IPS-20b (cell line): Measurements from ENCODE around the gene CYSLTR1.

Source experiments
- H3K27ac ChIP-seq: one replicate; pipeline ENCODE4 v1.5.1; 2013; ENCODE audit warnings: low read length
- H3K27me3 ChIP-seq: 2 replicates; pipeline ENCODE4 v1.6.1; 2013; ENCODE audit warnings: mild to moderate bottlenecking, low read length, inconsistent platforms; ENCODE audit not compliant: insufficient read depth
- H3K36me3 ChIP-seq: 2 replicates; pipeline ENCODE4 v1.6.1; 2013; ENCODE audit warnings: low read depth, mild to moderate bottlenecking, inconsistent platforms, low read length, moderate library complexity; ENCODE audit not compliant: insufficient read depth
- H3K4me1 ChIP-seq: 2 replicates; pipeline ENCODE4 v1.6.1; 2013; ENCODE audit warnings: mild to moderate bottlenecking, control low read depth, inconsistent platforms, low read length, moderate library complexity; ENCODE audit not compliant: insufficient read depth
- H3K4me3 ChIP-seq: 2 replicates; pipeline ENCODE4 v1.5.1; 2013; ENCODE audit warnings: mild to moderate bottlenecking, low read length, inconsistent platforms
- H3K9ac ChIP-seq: 2 replicates; pipeline ENCODE4 v1.6.1; 2013; ENCODE audit warnings: low read depth, mild to moderate bottlenecking, inconsistent platforms, low read length, moderate library complexity
- H3K9me3 ChIP-seq: 2 replicates; pipeline ENCODE4 v1.6.1; 2013; ENCODE audit warnings: mild to moderate bottlenecking, low read depth, low read length, inconsistent platforms; ENCODE audit not compliant: insufficient read depth

Gene CYSLTR1, protein sequence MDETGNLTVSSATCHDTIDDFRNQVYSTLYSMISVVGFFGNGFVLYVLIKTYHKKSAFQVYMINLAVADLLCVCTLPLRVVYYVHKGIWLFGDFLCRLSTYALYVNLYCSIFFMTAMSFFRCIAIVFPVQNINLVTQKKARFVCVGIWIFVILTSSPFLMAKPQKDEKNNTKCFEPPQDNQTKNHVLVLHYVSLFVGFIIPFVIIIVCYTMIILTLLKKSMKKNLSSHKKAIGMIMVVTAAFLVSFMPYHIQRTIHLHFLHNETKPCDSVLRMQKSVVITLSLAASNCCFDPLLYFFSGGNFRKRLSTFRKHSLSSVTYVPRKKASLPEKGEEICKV

DNA sequence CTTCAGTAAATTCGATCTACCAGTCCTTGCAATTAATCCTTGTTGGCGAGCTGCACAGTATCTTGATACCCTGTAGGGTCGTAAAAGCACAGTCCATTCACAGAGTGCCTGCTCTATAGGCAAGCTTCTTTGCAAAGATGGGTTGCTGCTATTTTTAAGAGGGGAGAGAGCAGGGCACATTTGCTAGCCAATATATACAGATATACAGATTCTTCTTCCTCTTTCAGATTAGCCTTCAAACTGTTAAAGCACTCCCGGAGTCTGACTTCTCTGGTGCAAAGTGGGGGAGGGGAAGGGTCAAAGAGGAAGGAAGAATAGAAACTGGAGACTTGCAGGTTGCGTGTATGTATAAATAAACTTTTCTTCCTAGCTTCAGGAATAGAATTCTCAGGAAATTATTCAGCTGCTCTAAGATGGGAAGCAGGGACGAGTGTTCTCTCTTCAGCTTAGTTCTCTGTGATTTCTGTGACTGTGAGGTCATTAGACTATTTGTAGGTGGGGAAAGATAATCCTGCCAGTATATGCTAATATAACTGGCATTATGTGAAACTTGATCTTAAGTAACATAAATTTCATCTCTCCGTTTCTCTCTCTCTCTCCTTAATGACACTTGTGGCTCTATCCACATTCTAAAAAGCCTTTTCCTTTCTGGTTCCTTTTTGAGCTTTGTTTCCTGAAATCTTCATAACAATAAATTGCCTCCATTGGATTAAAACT lies at the start of gene CYSLTR1:
TSS of gene CYSLTR1 (minus strand) at position 242 of the 717 bp plus-strand sequence. CDS start 53,865 bp downstream, outside the sequence.
- H3K27me3 ChIP-seq = no peaks in the 10 kb centered on the region
- H3K4me1 ChIP-seq = peaks cover 8% of the 10 kb centered on the region; the same call in 1 of the 2 replicates
- no peak within 1 kb of the TSS for H3K27ac ChIP-seq
- H3K4me3 ChIP-seq = no peak within 1 kb of the TSS
- H3K36me3 ChIP-seq = no peaks in the 10 kb centered on the region
- no peaks in the 10 kb centered on the region for H3K9me3 ChIP-seq
- no peak within 1 kb of the TSS for H3K9ac ChIP-seq

DNA sequence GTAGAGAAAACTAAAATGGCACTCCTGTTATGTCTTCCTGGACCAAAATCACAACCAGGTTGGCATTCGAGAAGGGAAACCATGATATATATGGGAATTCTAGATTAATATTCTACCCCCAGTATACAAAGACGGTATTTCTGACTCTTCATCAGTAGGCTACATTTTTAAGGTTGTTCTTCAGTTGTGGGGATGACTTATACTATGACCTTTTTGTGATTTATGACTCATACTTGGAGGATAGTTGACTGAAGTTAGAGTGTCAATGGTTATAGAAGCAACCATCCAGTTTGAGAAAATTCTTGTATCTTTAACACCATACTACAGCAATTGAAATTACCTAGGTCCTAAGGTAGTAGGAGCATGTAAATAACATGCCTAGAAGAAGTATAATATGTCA lies 49.8 kb upstream of the CYSLTR1 start:
- H3K36me3 ChIP-seq = no peaks in the 10 kb centered on the region
- no peak overlapping the region for H3K9ac ChIP-seq
- no peaks in the 10 kb centered on the region for H3K4me1 ChIP-seq
- no peak overlapping the region for H3K27ac ChIP-seq
- no peaks in the 10 kb centered on the region for H3K9me3 ChIP-seq
- H3K27me3 ChIP-seq = no peaks in the 10 kb centered on the region
- H3K4me3 ChIP-seq = no peak overlapping the region

DNA sequence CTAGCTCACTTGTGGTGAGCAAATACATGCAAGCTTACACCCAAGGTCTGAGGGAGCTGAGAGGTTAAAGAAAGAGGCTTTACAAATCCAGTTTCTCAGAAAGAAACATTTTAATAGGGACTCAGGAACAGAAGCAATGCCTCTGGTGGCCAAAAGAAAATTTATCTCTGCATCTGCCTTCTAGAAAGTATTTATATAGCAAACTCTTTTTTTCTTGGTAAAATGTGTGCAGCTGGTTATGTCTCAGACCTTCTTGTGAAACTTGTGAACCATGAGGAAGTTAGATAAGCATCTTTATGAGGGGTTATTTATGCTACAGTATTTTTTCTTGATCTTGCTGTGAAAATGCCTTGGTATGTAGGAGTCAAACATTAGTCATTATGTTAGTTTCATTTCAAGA lies 48.5 kb upstream of the CYSLTR1 start:
- Histone ChIP-seq H3K36me3 (no peaks in the 10 kb centered on the region), H3K27me3 (no peaks in the 10 kb centered on the region), H3K4me1 (no peaks in the 10 kb centered on the region), H3K4me3 (no peak overlapping the region), H3K9ac (no peak overlapping the region), H3K27ac (no peak overlapping the region), H3K9me3 (no peaks in the 10 kb centered on the region)

DNA sequence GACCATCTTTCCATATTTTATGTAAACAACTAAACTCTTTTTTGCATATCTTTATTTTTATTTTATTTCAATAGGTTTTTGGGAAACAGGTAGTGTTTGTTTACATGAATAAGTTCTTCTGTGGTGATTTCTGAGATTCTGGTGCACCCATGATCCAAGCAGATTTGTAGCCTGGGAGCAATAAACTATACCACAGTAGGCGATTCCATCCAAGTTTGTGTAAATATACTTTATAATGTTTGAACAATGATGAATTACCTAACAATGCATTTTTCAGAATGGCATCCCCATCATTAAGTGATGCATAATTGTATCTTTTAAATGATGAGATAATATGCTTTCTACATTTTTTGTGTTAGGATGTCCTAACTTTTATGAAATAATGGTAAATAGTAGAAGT lies 39.2 kb upstream of the CYSLTR1 start:
- Histone ChIP-seq H3K9ac (no peak overlapping the region), H3K27ac (no peak overlapping the region)

DNA sequence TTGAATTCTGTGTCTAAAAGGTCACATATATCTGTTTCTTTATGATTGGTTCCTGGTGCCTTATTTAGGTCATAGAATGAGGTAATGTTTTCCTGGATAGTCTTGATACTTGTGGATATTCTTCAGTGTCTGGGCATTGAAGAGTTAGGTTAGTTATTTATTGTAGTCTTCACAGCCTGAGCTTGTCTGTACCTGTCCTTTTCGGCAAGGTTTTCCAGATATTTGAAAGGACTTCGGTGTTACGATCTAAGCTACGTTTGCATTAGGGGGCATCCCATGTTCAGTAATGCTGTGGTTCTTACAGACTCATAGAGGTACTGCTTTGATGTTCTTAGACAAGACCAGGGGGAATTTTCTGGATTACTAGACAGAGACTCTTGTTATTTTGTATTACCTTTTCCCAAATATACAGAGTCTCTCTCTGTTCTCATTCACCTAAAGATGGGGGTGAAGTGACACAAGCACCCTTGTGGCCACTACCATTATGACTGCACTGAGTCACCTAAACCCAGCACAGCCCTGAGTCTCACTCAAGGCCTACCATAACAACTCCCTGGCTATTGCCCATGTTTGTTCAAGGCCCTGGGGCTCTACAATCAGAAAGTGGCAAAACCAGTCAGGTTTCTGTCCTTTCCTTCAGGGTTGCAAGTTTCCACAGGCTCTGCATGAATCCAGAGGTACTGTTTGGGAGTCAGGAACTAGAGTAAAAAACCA lies 30.1 kb upstream of the CYSLTR1 start:
- Histone ChIP-seq H3K36me3 (no peaks in the 10 kb centered on the region), H3K27me3 (no peaks in the 10 kb centered on the region), H3K4me1 (no peaks in the 10 kb centered on the region), H3K4me3 (no peak overlapping the region), H3K27ac (no peak overlapping the region), H3K9ac (no peak overlapping the region), H3K9me3 (no peaks in the 10 kb centered on the region)

More for the DNA sequence above, 39.2 kb upstream of the CYSLTR1 start:
- H3K4me3 ChIP-seq = no peak overlapping the region
- H3K27me3 ChIP-seq = no peaks in the 10 kb centered on the region
- H3K36me3 ChIP-seq = no peaks in the 10 kb centered on the region
- H3K9me3 ChIP-seq = no peaks in the 10 kb centered on the region
- no peaks in the 10 kb centered on the region for H3K4me1 ChIP-seq

DNA sequence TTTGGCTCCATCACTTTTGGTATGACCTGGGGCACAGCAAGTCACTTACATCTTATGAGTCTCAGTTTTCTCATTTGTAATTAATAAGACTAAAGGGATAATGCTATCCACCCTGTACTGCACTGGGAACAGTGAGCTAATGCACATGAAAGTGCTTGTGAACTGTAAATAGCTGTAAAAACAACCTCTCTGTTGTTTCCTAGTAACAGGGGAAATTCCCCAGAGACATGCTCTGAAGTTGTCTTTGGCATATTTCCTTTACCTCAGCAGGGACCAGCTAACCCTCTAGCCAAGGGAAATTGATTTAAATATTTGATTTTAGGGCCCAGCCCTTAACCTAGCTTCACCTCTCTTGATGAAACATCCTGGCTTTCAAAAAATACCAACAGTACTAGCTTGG lies 6.1 kb upstream of the CYSLTR1 start:
- Histone ChIP-seq H3K27me3 (no peaks in the 10 kb centered on the region), H3K36me3 (no peaks in the 10 kb centered on the region), H3K9ac (no peak overlapping the region), H3K27ac (no peak overlapping the region), H3K4me1 (no peaks in the 10 kb centered on the region; the same call in 1 of the 2 replicates), H3K9me3 (no peaks in the 10 kb centered on the region), H3K4me3 (no peak overlapping the region)

DNA sequence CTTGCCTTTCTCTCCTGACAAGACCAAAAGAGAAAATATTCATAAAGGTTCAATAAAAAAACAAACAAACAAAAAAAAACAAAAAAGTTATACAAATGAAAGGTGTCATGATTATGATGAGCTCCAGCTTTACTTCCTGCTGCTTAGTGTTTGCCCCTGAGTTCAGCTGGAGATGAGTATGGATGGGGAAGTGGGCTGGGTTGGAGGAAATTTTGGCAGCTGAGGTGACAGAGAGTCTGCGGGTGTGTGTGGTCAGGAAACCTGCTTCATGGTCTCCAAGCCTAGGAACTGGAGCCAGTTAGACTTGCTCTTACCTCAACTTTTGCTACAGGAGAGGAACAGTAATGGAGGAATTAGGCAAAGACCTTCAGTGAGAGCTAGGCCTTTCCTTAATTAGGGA lies 4.3 kb upstream of the CYSLTR1 start:
- no peak overlapping the region for H3K9ac ChIP-seq
- H3K4me1 ChIP-seq = peaks cover 8% of the 10 kb centered on the region; the same call in 1 of the 2 replicates
- H3K4me3 ChIP-seq = no peak overlapping the region
- no peaks in the 10 kb centered on the region for H3K27me3 ChIP-seq
- no peak overlapping the region for H3K27ac ChIP-seq
- H3K36me3 ChIP-seq = no peaks in the 10 kb centered on the region
- no peaks in the 10 kb centered on the region for H3K9me3 ChIP-seq

DNA sequence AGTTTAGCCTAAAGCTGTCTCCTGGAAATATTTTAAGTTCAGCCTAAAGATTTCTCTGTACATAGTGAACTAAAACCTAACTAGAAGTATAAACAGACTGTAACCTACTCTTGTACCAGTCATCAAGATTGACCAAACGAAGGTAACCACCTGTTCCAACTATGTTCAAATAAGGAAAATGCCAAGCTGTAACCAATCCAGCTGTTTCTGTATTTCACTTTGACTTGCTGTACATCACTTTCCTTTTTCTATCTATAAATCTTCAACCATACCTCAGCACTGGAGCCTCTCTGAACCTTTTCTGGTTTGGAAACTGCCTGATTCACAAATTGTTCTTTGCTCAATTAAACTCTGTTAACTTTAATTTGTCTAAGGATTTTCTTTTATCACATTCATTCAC lies 3.1 kb upstream of the CYSLTR1 start:
- Histone ChIP-seq H3K4me1 (peaks cover 8% of the 10 kb centered on the region; the same call in 1 of the 2 replicates), H3K27ac (no peak overlapping the region)

DNA sequence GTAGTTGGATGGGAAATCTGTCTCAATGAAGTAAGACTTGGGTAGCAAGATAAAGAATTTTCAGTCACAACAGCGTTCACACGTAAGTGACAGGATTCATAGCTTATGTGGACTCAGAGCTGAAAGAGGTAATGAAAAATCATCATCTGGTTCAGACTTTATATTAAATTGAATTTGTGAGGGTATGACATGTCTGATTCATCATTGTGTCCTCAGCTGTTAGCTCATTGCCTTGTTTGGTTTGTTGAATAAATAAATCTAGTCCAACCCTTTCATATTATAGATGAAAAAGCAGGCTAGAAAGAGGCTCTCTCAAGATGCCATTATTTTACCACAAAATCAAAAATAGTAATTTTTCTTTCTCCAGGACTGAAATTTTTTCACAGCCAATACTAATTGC lies 2.7 kb upstream of the CYSLTR1 start:
- Histone ChIP-seq H3K9me3 (no peaks in the 10 kb centered on the region), H3K4me1 (peaks cover 8% of the 10 kb centered on the region; the same call in 1 of the 2 replicates), H3K4me3 (no peak overlapping the region), H3K27me3 (no peaks in the 10 kb centered on the region), H3K36me3 (no peaks in the 10 kb centered on the region), H3K27ac (no peak overlapping the region), H3K9ac (no peak overlapping the region)

More for the DNA sequence above, 3.1 kb upstream of the CYSLTR1 start:
- no peak overlapping the region for H3K4me3 ChIP-seq
- H3K27me3 ChIP-seq = no peaks in the 10 kb centered on the region
- H3K9me3 ChIP-seq = no peaks in the 10 kb centered on the region
- no peak overlapping the region for H3K9ac ChIP-seq
- no peaks in the 10 kb centered on the region for H3K36me3 ChIP-seq

DNA sequence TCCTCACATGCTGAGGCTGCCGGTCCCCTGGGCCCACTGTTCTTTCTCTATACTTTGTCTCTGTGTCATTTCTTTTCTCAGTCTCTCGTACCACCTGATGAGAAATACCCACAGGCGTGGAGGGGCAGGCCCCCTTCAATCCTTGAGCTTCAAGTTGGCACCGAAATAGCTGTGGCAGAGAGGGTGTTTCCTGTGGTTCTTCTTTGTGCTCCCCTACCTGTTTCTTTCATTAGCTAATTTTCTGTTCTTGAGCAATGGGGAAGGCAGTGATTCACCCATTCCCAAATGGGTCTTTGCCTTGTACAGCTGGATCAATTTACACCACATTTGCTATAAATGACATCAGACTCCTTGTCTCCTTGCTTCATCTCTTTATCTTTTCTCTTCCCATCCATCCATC lies 2.1 kb upstream of the CYSLTR1 start:
- H3K4me3 ChIP-seq = no peak overlapping the region
- no peak overlapping the region for H3K27ac ChIP-seq
- no peak overlapping the region for H3K9ac ChIP-seq
- no peaks in the 10 kb centered on the region for H3K36me3 ChIP-seq
- H3K27me3 ChIP-seq = no peaks in the 10 kb centered on the region
- no peaks in the 10 kb centered on the region for H3K9me3 ChIP-seq
- H3K4me1 ChIP-seq = peaks cover 8% of the 10 kb centered on the region; the same call in 1 of the 2 replicates

DNA sequence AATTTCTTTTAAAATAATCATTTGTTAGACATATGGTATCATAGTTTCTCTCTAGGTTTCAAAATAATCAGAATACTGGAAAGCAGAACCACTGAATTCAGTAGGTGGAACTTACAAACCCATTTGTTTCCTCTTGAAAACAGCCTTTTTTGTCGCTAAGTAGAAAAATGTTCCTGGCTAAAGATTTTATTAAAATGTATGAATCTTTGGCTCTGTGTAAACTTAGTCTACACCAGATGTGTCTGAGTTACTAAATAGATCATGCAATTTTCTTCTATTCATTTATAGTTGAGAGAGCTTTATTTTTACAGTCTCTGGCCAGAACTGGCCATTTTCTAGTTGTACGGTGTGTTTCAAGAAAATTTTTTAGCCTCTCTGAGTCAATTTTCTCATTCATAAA lies 1.0 kb downstream of the CYSLTR1 start:
- peaks cover 8% of the 10 kb centered on the region; the same call in 1 of the 2 replicates for H3K4me1 ChIP-seq
- no peaks in the 10 kb centered on the region for H3K27me3 ChIP-seq
- no peaks in the 10 kb centered on the region for H3K36me3 ChIP-seq
- no peaks in the 10 kb centered on the region for H3K9me3 ChIP-seq
- H3K9ac ChIP-seq = no peak overlapping the region
- no peak overlapping the region for H3K4me3 ChIP-seq
- no peak overlapping the region for H3K27ac ChIP-seq
